Measurements from ENCODE around the gene TMEM245. TPM values are rescaled to one million over a fixed set of nuclear protein-coding genes. Genes with fewer than 3 reads are reported as not detected.

TMEM245 gene
- total and polyA plus RNA-seq, 2 donors (not counting 3 experiments of a cell fraction or from before 2014, with no cell fraction given): 44.2 to 48.0 TPM

DNA sequence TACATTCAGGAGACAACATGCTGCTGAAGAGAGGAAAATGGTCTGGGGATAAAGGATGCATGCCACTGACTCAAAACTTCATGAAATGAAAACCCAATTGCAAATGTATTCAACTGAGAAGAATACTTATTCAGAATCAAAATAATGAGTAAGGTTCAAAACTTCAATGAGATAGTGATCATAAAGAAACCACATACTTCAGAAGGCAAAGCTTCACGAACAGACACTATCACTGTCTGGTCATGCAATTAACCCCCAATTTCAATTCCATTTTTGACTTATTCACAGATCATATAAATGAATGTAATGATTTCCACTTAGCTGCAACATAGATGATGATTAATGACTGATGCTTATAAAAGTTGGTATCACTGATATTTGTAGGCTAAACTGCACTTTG lies 73.4 kb downstream of the TMEM245 start:
- peaks cover 14 to 23% of the 10 kb centered on the region in 2 experiments for H3K36me3 ChIP-seq (ENCODE audit: control insufficient read depth in 2 of 2, extremely low read depth in 1 of 2, insufficient read depth in 2 of 2, low read length in 2 of 2)

More for the DNA sequence above, 73.4 kb downstream of the TMEM245 start:
- H3K9ac ChIP-seq (replicated peaks; ENCODE audit: extremely low read depth, insufficient read depth, low read length): no peak overlapping the region
- H3K9me1 ChIP-seq (replicated peaks; ENCODE audit: control insufficient read depth, extremely low read depth, insufficient read depth, low read length): no peaks in the 10 kb centered on the region
- DNase-seq (ENCODE audit: low read depth, low spot score) (no peak), FAIRE-seq (no peak)
- no peak overlapping the region for H3K4me3 ChIP-seq (replicated peaks in 1 of 3; ENCODE audit: insufficient read depth in 1 of 3, low read depth in 1 of 3, low read length in 3 of 3)
- no peaks in the 10 kb centered on the region for H3K27me3 ChIP-seq (ENCODE audit: control insufficient read depth in 2 of 2, insufficient read depth in 2 of 2, low read length in 2 of 2)
- H3K4me2 ChIP-seq (ENCODE audit: insufficient read depth, low read length): no peak overlapping the region
- no peak overlapping the region for H3K27ac ChIP-seq (ENCODE audit: insufficient read depth, low read depth, low read length)
- CTCF ChIA-PET: interaction anchor here (2.7 kb wide), 1 partner anchor 10 kb away, joined by 15 read pairs; no protein-coding TSS in a partner anchor
- intact Hi-C loops (cut with micrococcal nuclease) (no loop called here), dilution Hi-C loops (cut with MboI; ENCODE audit: extremely low pct_ligation_motif_present, low sequenced_read_pairs) (no loop called here)
- no peak overlapping the region for H2AFZ ChIP-seq (ENCODE audit: low read depth, low read length)
- no TSS peak for BruUV-seq (replicated peaks)
- no peaks in the 10 kb centered on the region for H3K4me1 ChIP-seq (ENCODE audit: control insufficient read depth, extremely low read depth, insufficient read depth, low read length)
- H3K9me3 ChIP-seq (replicated peaks; ENCODE audit: control insufficient read depth, insufficient read depth, low read length): no peaks in the 10 kb centered on the region
- TF ChIP-seq MYC (IDR thresholded peaks at IDR 0.05; ENCODE audit: low read depth, low read length): no peak
- TF ChIP-seq, protein P1, sequence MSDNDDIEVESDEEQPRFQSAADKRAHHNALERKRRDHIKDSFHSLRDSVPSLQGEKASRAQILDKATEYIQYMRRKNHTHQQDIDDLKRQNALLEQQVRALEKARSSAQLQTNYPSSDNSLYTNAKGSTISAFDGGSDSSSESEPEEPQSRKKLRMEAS (IDR thresholded peaks at IDR 0.05; ENCODE audit: insufficient read depth, insufficient read length): no peak
- no peak for TF ChIP-seq JUN (IDR thresholded peaks at IDR 0.05; ENCODE audit: borderline replicate concordance, insufficient read depth, insufficient read length, low read depth)
- no peak for TF ChIP-seq POLR2AphosphoS5 (IDR thresholded peaks at IDR 0.05; ENCODE audit: insufficient read depth, low read depth, low read length)
- TF ChIP-seq POLR2A (IDR thresholded peaks at IDR 0.05; ENCODE audit: low read depth, low read length): no peak
- no peak for TF ChIP-seq FOS (IDR thresholded peaks at IDR 0.05; ENCODE audit: borderline replicate concordance, insufficient read depth, low read length)
- no peak for TF ChIP-seq GATA2 (IDR thresholded peaks at IDR 0.05; ENCODE audit: insufficient read depth, insufficient read length, low read depth, low read length)
- no peak for TF ChIP-seq EZH2 (IDR thresholded peaks at IDR 0.05; ENCODE audit: borderline replicate concordance, low read depth, low read length, severe bottlenecking)
- no peak for TF ChIP-seq CTCF (IDR thresholded peaks at IDR 0.05; ENCODE audit: extremely low read depth in 1 of 2, insufficient read depth in 1 of 2, low read depth in 1 of 2, low read length in 2 of 2)
- H4K20me1 ChIP-seq (replicated peaks; ENCODE audit: control insufficient read depth, extremely low read depth, insufficient read depth, low read length): no peaks in the 10 kb centered on the region
- H3K79me2 ChIP-seq (ENCODE audit: control insufficient read depth, insufficient read depth, low read length): no peaks in the 10 kb centered on the region
- POLR2A ChIA-PET: no interaction called here
